Measurements from ENCODE around the gene ADGRE1. TPM values are rescaled to one million over a fixed set of nuclear protein-coding genes. Genes with fewer than 3 reads are reported as not detected.

Gene ADGRE1
- total and polyA plus RNA-seq, 2 of the 4 experiments (the other 2 are of a cell fraction): not detected

DNA sequence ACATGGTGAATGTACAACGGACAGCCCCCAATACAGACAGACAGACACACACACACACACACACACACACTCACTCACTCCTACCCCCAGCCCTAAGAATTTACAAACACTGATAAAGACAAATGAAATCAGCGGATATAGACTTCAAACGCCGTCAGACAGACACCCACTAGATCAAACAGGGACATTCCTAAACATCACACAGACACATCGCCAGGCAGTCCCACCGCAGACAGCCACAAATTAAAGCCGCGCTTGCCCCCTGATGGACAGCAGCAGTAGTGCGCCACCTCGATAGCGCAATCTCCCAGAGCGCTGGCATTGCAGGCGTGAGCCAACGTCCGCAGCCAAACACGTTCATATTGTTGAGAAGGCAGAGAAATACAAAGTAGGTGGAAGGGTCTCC lies 24.7 kb upstream of the ADGRE1 start:
- TF ChIP-seq MXI1 (IDR thresholded peaks at IDR 0.05; ENCODE audit: borderline replicate concordance, low read depth, low read length): peak; percentile 26; the same call in 1 of the 2 replicates
- 0 out of 2 replicates have a peak, but pooled peaks have one; percentile 27 for TF ChIP-seq BHLHE40 (IDR thresholded peaks at IDR 0.05; ENCODE audit: low read depth, low read length)
- TF ChIP-seq CEBPB (IDR thresholded peaks at IDR 0.05; ENCODE audit: low read depth, low read length): peak; percentile 70; the same call in 1 of the 2 replicates
- TF ChIP-seq FOS (IDR thresholded peaks at IDR 0.05; ENCODE audit: low read depth, low read length): no peak
- TF ChIP-seq RCOR1 (IDR thresholded peaks at IDR 0.05; ENCODE audit: insufficient replicate concordance, low read length): no peak
- TF ChIP-seq, protein P1, sequence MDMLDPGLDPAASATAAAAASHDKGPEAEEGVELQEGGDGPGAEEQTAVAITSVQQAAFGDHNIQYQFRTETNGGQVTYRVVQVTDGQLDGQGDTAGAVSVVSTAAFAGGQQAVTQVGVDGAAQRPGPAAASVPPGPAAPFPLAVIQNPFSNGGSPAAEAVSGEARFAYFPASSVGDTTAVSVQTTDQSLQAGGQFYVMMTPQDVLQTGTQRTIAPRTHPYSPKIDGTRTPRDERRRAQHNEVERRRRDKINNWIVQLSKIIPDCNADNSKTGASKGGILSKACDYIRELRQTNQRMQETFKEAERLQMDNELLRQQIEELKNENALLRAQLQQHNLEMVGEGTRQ (IDR thresholded peaks at IDR 0.05; ENCODE audit: low read depth, low read length): no peak
- peak; percentile 69 for TF ChIP-seq SMC3 (IDR thresholded peaks at IDR 0.05; ENCODE audit: low read depth, low read length)
- peak; percentile 84 for TF ChIP-seq RAD21 (IDR thresholded peaks at IDR 0.05; ENCODE audit: low read length)
- TF ChIP-seq, protein P2, sequence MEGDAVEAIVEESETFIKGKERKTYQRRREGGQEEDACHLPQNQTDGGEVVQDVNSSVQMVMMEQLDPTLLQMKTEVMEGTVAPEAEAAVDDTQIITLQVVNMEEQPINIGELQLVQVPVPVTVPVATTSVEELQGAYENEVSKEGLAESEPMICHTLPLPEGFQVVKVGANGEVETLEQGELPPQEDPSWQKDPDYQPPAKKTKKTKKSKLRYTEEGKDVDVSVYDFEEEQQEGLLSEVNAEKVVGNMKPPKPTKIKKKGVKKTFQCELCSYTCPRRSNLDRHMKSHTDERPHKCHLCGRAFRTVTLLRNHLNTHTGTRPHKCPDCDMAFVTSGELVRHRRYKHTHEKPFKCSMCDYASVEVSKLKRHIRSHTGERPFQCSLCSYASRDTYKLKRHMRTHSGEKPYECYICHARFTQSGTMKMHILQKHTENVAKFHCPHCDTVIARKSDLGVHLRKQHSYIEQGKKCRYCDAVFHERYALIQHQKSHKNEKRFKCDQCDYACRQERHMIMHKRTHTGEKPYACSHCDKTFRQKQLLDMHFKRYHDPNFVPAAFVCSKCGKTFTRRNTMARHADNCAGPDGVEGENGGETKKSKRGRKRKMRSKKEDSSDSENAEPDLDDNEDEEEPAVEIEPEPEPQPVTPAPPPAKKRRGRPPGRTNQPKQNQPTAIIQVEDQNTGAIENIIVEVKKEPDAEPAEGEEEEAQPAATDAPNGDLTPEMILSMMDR (conservative IDR thresholded peaks at IDR 0.05; ENCODE audit: low read depth, low read length): peak; percentile 88
- TF ChIP-seq POLR2A (IDR thresholded peaks at IDR 0.05; ENCODE audit: low read depth, low read length): no peak
- H2AK5ac ChIP-seq (ENCODE audit: low read depth, low read length): no peak overlapping the region
- no peak overlapping the region for H3K23ac ChIP-seq (ENCODE audit: low read depth, low read length)
- ATAC-seq (ENCODE audit: low read depth) (peak; percentile 91), DNase-seq (peak; percentile 69)
- H3K27me3 ChIP-seq (ENCODE audit: control insufficient read depth, insufficient read depth, low read length): no peaks in the 10 kb centered on the region
- H2BK120ac ChIP-seq (ENCODE audit: low read depth, low read length): no peak overlapping the region
- dilution Hi-C loops (cut with HindIII; ENCODE audit: low sequenced_read_pairs, unreplicated experiment): no loop called here
- in situ Hi-C loops (cut with MboI; ENCODE audit: low sequenced_read_pairs): loop anchor here (5.0 to 25.0 kb wide), 4 partner anchors 128 to 725 kb away; partner anchors contain the start of genes ACSBG2, GPR108 and TRIP10
- no peaks in the 10 kb centered on the region for H3K79me1 ChIP-seq (ENCODE audit: low read depth in 1 of 2, low read length in 2 of 2)
- no peak overlapping the region for H3K27ac ChIP-seq (ENCODE audit: insufficient read depth, low read length)
- CTCF ChIA-PET: interaction anchor here (0.9 to 4.3 kb wide), 4 partner anchors 12 to 125 kb away, joined by 3 to 25 read pairs (median 6); partner anchors contain the start of genes GPR108 and TRIP10
- peak overlapping the region; percentile 91 for H2AFZ ChIP-seq (replicated peaks; ENCODE audit: low read length, poor library complexity)
- intact Hi-C loops (cut with micrococcal nuclease): loop anchor here (1.0 to 2.0 kb wide), 6 partner anchors 124 to 814 kb away; no protein-coding TSS in a partner anchor
- no peak overlapping the region for H3K18ac ChIP-seq (ENCODE audit: low read depth, low read length)
- no peak overlapping the region for H2BK20ac ChIP-seq (ENCODE audit: low read depth, low read length)
- no peaks in the 10 kb centered on the region for H3K36me3 ChIP-seq (ENCODE audit: control insufficient read depth, insufficient read depth, low read length)
- POLR2A ChIA-PET (ENCODE audit: unreplicated experiment): no interaction called here
- H3K9me1 ChIP-seq (ENCODE audit: insufficient read depth, low read length): no peaks in the 10 kb centered on the region
- no peak overlapping the region for H2AK9ac ChIP-seq (replicated peaks; ENCODE audit: low read depth, low read length, poor library complexity)
- H3K4ac ChIP-seq (ENCODE audit: low read depth, low read length): no peak overlapping the region
- H2BK5ac ChIP-seq (ENCODE audit: low read depth, low read length, poor library complexity, severe bottlenecking): no peak overlapping the region
- H3K14ac ChIP-seq (replicated peaks; ENCODE audit: low read depth, low read length): no peak overlapping the region; the same call in 1 of the 2 replicates
- peak overlapping the region; percentile 88 for H3K4me2 ChIP-seq (ENCODE audit: low read depth, low read length)
- no peaks in the 10 kb centered on the region for H3K4me1 ChIP-seq (ENCODE audit: control insufficient read depth, insufficient read depth, low read length)
- no peaks in the 10 kb centered on the region for H4K20me1 ChIP-seq (ENCODE audit: insufficient read depth, low read length)
- H3K9me3 ChIP-seq (ENCODE audit: control insufficient read depth, insufficient read depth, low read length): no peaks in the 10 kb centered on the region
- H3K9ac ChIP-seq (ENCODE audit: low read depth, low read length): no peak overlapping the region
- 0% methylated on average over 5 of the region's 16 CpGs; no CpG with 5 or more reads in 1 of the 2 experiments for WGBS, 2 experiments (ENCODE audit: extremely low coverage in 2 of 2, insufficient read length in 1 of 2)
- no TSS peak for BruUV-seq (replicated peaks)
- H4K5ac ChIP-seq (ENCODE audit: low read depth, low read length): no peak overlapping the region
- no peak overlapping the region for H3K56ac ChIP-seq (ENCODE audit: extremely low read depth, insufficient read depth, low read length)
- no peak overlapping the region for H3K4me3 ChIP-seq (ENCODE audit: insufficient read depth, low read depth, low read length)
- H4K8ac ChIP-seq (ENCODE audit: low read depth in 2 of 2, low read length in 2 of 2): no peak overlapping the region
- H4K91ac ChIP-seq (ENCODE audit: insufficient read depth, low read depth, low read length): no peak overlapping the region
- H2BK15ac ChIP-seq (ENCODE audit: low read depth, low read length): no peak overlapping the region
